ENCODE results near the gene TAX1BP1. TPM values are rescaled to one million over a fixed set of nuclear protein-coding genes. Genes with fewer than 3 reads are reported as not detected.
A peak's percentile ranks its signal among the peaks of the same experiment; 100 is the strongest.

The TAX1BP1 gene
- total RNA-seq, 2 experiments from 2014 or later = 101 to 109 TPM

DNA sequence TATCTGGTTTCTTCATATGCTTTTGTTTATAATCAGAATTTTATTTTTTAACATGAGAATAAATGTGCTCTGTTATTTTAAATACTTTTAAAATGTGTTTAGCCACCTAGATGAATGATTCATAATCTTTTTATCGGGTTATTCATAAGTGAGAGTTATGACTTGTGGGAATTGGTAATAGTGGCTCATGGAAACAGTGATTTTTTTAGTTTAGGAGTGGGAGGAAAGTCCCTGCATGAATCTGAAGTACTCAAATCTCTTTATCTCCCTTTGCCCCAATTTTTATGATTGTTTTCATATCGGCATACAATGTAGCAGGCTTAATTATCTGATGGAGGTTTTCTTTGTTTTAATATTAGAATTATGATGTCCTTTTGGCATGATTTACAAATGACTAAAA is 42.9 kb downstream of the TAX1BP1 start:
- no peak for DNase-seq
- intact Hi-C loops (cut with DNase I, micrococcal nuclease) = loop anchor here (1.0 to 10.0 kb wide), 9 partner anchors 42 to 586 kb away; partner anchors contain the start of gene TAX1BP1 (in 2 of the 2)
- ChIA-PET POLR2A (no interaction called here), CTCF (interaction anchor here (0.8 to 1.7 kb wide), 2 partner anchors 9 to 1052 kb away, joined by 3 to 5 read pairs; no protein-coding TSS in a partner anchor)
- H3K27ac Mint-ChIP-seq = no peak overlapping the region
- peak; percentile 63 for ATAC-seq
- no peak overlapping the region for H3K4me3 Mint-ChIP-seq
- H3K27me3 Mint-ChIP-seq = no peaks in the 10 kb centered on the region
- no peaks in the 10 kb centered on the region for H3K9me3 Mint-ChIP-seq (ENCODE audit: low read depth)
- peaks cover 18% of the 10 kb centered on the region for H3K36me3 Mint-ChIP-seq (ENCODE audit: low read depth)
- peaks cover 29% of the 10 kb centered on the region for H3K4me1 Mint-ChIP-seq

DNA sequence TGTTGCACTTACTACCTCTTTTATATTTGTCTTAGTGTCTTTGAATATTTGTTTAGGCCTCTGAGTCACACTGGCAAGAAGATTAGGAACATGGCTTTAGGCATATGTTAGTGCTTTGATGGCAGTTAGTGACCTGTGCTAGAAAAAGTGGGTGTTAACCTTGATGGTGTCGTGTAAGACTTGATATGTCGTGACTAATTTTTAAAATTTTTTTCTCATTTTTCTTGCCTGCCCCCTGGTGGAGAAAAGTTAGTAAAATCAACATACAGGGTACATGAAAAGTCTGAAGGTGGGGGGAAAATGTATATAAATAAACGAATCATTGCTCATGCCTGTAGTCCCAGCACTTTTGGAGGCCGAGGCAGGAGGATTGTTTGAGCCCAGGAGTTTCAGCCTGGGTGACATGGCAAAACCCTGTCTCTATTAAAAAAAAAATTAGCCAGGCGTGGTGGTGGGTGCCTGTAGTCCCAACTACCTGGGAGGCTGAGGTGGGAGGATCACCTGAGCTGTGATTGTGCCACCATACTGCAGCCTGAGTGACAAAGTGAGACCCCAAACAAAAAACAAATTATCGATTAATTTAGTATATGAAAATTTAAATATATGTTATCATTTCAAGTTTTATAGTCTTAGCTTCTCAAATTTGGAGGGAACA is 44.6 kb downstream of the TAX1BP1 start:
- POLR2A ChIA-PET = no interaction called here
- no peak overlapping the region for H3K27ac Mint-ChIP-seq
- no peaks in the 10 kb centered on the region for H3K27me3 Mint-ChIP-seq
- DNase-seq = peak; percentile 18
- no peaks in the 10 kb centered on the region for H3K9me3 Mint-ChIP-seq (ENCODE audit: low read depth)
- peak; percentile 77 for ATAC-seq
- H3K4me3 Mint-ChIP-seq = no peak overlapping the region
- peaks cover 29% of the 10 kb centered on the region for H3K36me3 Mint-ChIP-seq (ENCODE audit: low read depth)
- intact Hi-C loops (cut with DNase I, micrococcal nuclease) = loop anchor here (1.0 to 10.0 kb wide), 6 partner anchors 116 to 587 kb away; no protein-coding TSS in a partner anchor
- H3K4me1 Mint-ChIP-seq = peaks cover 31% of the 10 kb centered on the region
- CTCF ChIA-PET = interaction anchor here (0.6 to 2.1 kb wide), 13 partner anchors 10 to 588 kb away, joined by 3 to 9 read pairs (median 3); no protein-coding TSS in a partner anchor

DNA sequence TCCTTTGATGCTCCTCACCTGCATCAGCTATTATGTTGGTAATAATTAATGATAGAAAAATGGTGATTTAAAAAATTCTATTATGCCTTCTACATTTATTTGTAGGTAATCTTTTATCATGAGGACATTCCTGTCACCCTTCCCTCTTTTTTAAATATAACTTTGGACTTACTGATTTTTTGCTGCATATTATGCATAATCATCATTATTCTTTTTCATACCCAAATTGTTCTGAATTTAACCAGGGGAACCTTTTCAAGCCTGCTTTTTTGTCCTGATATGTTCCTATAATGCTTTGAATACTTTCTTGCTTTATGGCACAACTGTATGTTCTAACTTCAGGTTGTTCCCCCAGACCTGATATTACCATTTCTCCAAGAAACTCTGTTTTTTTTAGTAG is 48.5 kb downstream of the TAX1BP1 start:
- peaks cover 48% of the 10 kb centered on the region for H3K36me3 Mint-ChIP-seq (ENCODE audit: low read depth)
- no peak overlapping the region for H3K27ac Mint-ChIP-seq
- POLR2A ChIA-PET = no interaction called here

DNA sequence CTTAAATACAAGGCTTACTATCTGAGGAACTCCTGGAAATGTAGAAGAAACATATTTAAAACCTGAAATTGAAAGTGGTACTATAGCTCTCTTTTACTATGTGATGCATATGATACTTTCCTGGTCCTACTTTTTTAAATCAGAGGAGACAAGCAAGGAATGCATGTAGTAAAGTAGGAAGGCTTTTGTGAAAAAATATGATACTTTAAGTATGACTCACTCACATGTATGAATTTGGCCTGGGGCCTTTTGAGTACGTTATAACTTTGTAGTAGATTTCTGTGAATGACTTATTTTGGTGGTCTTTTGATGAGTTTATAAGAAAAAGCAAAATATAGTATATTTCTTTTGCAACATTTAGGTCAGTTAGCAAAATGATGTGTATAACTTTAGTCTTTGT is 53.8 kb downstream of the TAX1BP1 start:
- Mint-ChIP-seq H3K9me3 (ENCODE audit: low read depth) (no peaks in the 10 kb centered on the region), H3K36me3 (ENCODE audit: low read depth) (peaks cover 44% of the 10 kb centered on the region), H3K4me1 (no peaks in the 10 kb centered on the region), H3K27me3 (no peaks in the 10 kb centered on the region), H3K4me3 (no peak overlapping the region), H3K27ac (no peak overlapping the region)
- intact Hi-C loops (cut with DNase I, micrococcal nuclease) = no loop called here
- DNase-seq (no peak), ATAC-seq (no peak)
- POLR2A ChIA-PET = no interaction called here
- CTCF ChIA-PET = no interaction called here

More for the DNA sequence above, 48.5 kb downstream of the TAX1BP1 start:
- CTCF ChIA-PET = interaction anchor here (1.0 kb wide), 1 partner anchor 592 kb away, joined by 3 read pairs; no protein-coding TSS in a partner anchor
- intact Hi-C loops (cut with DNase I, micrococcal nuclease) = loop anchor here in 1 of 2 experiments (10.0 kb wide), 1 partner anchor 236 kb away; no protein-coding TSS in a partner anchor
- Mint-ChIP-seq H3K27me3 (no peaks in the 10 kb centered on the region), H3K4me3 (no peak overlapping the region), H3K4me1 (peaks cover 14% of the 10 kb centered on the region), H3K9me3 (ENCODE audit: low read depth) (no peaks in the 10 kb centered on the region)
- DNase-seq = no peak
- ATAC-seq = no peak

DNA sequence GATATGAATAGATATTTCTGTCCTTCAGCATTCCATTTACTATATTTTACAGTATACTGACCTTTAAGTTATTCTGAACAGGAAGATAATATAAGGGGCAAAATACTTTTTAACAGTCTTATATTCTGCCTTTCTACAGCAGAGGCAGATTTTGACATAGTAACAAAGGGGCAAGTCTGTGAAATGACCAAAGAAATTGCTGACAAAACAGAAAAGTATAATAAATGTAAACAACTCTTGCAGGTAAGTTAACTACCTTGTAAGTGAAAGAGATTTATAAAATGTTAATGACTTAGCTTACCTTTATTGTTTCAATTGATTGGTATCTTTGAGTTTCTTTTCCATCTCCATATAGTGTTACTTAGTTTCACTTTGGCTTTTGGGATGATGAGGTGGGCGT is 56.0 kb downstream of the TAX1BP1 start:
- H3K36me3 Mint-ChIP-seq (ENCODE audit: low read depth) = peaks cover 46% of the 10 kb centered on the region
- CTCF ChIA-PET = no interaction called here

DNA sequence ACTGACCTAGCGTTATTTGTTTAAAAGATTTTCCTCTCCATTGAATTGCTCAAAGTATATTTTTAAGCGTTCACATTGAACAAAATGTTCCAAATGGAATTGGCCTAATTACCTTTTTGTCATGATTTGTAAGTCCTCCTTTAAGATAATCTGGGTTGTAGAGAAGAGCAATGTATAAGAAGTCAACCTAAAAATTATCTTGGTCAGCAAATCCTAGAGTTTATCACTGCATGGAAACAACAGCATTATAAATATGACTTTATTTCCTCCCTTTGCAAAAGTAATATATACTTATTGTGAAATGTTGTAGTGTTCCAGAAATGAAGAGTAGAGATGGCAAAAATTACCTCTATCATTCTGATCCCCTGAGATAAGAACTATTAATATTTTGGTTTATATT is 59.2 kb downstream of the TAX1BP1 start:
- ChIA-PET POLR2A (no interaction called here), CTCF (no interaction called here)
- Mint-ChIP-seq H3K27me3 (no peaks in the 10 kb centered on the region), H3K4me3 (no peak overlapping the region), H3K27ac (no peak overlapping the region), H3K36me3 (ENCODE audit: low read depth) (peaks cover 38% of the 10 kb centered on the region), H3K4me1 (peaks cover 3% of the 10 kb centered on the region), H3K9me3 (ENCODE audit: low read depth) (no peaks in the 10 kb centered on the region)
- intact Hi-C loops (cut with DNase I, micrococcal nuclease) = no loop called here
- no peak for ATAC-seq
- no peak for DNase-seq

More for the DNA sequence above, 56.0 kb downstream of the TAX1BP1 start:
- ATAC-seq (no peak), DNase-seq (no peak)
- H3K4me1 Mint-ChIP-seq = no peaks in the 10 kb centered on the region
- no peak overlapping the region for H3K27ac Mint-ChIP-seq
- POLR2A ChIA-PET = no interaction called here
- intact Hi-C loops (cut with DNase I, micrococcal nuclease) = no loop called here
- no peaks in the 10 kb centered on the region for H3K27me3 Mint-ChIP-seq
- no peak overlapping the region for H3K4me3 Mint-ChIP-seq
- H3K9me3 Mint-ChIP-seq (ENCODE audit: low read depth) = no peaks in the 10 kb centered on the region

DNA sequence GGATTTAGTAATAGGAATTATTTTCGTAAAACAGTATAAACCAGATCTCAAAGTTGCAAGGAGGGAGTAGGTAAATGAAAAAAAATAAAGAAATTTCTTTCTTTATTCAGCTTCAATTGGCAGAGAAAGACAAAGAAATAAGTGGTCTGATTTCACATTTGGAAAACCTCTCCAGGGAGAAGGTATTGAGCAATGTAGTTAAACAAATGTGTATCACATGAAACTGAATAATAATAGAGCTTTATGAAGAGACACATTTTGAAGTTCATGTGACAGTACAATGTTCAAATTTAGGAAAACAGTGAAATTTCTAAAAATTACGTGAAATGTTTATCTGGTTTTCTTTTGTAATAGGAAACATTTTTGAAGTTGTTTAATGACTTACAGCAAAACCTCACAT is 63.0 kb downstream of the TAX1BP1 start:
- Mint-ChIP-seq H3K4me1 (peaks cover 3% of the 10 kb centered on the region), H3K9me3 (ENCODE audit: low read depth) (no peaks in the 10 kb centered on the region), H3K4me3 (no peak overlapping the region), H3K27ac (no peak overlapping the region), H3K27me3 (no peaks in the 10 kb centered on the region), H3K36me3 (ENCODE audit: low read depth) (peaks cover 30% of the 10 kb centered on the region)
- ChIA-PET CTCF (interaction anchor here (1.2 to 1.6 kb wide), 2 partner anchors 11 to 58 kb away, joined by 3 read pairs; no protein-coding TSS in a partner anchor), POLR2A (no interaction called here)
- intact Hi-C loops (cut with DNase I, micrococcal nuclease) = no loop called here
- ATAC-seq (no peak), DNase-seq (no peak)

DNA sequence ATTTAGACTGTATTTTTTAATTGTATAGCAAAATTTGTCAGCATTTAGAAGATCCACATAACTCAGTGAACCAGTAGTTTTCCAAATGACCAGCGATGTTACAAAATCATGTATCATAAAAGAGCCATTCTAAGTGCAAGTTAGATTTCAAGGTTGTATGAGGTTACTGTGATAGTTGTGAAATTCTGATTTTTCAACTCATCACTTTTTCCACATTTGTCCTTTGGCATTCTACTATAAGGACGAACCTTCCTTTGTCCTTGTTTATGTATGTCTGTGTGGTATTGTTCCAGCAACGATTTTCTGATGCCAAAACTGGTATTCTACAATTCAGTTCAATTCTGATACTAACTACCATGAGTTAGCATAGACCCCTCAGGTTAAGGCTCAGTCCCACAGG is 64.2 kb downstream of the TAX1BP1 start:
- ATAC-seq = no peak
- DNase-seq = no peak
- Mint-ChIP-seq H3K36me3 (ENCODE audit: low read depth) (peaks cover 28% of the 10 kb centered on the region), H3K27me3 (no peaks in the 10 kb centered on the region), H3K4me3 (no peak overlapping the region), H3K27ac (no peak overlapping the region), H3K4me1 (peaks cover 5% of the 10 kb centered on the region), H3K9me3 (ENCODE audit: low read depth) (no peaks in the 10 kb centered on the region)
- ChIA-PET POLR2A (no interaction called here), CTCF (no interaction called here)
- intact Hi-C loops (cut with DNase I, micrococcal nuclease) = no loop called here

DNA sequence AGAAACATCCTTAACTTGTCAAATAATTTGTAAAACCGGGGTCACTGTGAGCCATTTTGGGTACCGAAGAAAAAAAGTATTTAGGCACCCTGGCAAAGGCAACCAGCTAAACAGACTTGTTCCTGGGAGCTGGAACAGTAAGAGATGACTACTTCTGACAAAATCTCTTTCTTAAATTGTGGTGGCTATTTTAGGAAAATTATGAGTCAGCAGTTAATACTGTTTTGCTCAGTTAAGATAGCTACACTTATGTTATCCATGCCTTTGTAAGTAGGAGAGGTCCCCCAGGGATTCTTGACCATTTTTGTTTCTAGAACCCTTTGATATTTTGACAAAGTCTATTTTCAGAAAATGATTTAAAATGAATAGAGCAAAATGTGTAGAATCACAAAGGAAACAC is 68.7 kb downstream of the TAX1BP1 start:
- no peaks in the 10 kb centered on the region for H3K27me3 Mint-ChIP-seq
- no peak overlapping the region for H3K27ac Mint-ChIP-seq
- H3K4me1 Mint-ChIP-seq = peaks cover 1% of the 10 kb centered on the region
- H3K9me3 Mint-ChIP-seq (ENCODE audit: low read depth) = no peaks in the 10 kb centered on the region
- ChIA-PET CTCF (no interaction called here), POLR2A (no interaction called here)
- DNase-seq (no peak), ATAC-seq (no peak)
- intact Hi-C loops (cut with DNase I, micrococcal nuclease) = no loop called here
- H3K4me3 Mint-ChIP-seq = no peak overlapping the region
- H3K36me3 Mint-ChIP-seq (ENCODE audit: low read depth) = peaks cover 19% of the 10 kb centered on the region

DNA sequence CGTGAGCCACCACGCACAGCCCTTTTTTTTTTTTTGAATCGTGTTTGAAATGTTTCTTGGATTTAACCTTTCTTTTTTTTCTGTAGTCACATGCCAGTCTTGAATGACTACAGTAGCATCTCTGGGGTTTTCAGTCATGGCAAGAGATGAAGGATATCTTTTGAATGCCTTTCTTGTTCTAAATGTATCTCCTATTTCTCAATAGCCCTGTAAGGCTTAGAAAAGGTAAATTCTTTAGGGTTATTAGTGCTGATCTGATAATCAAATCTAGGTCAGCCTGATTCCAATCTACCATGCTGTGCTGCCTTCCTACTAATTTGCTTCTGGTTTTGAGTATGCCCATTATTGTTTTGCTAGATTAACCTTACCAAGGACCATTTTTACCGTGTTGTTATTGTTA is 70.2 kb downstream of the TAX1BP1 start:
- DNase-seq = no peak
- peaks cover 1% of the 10 kb centered on the region for H3K4me1 Mint-ChIP-seq
- H3K36me3 Mint-ChIP-seq (ENCODE audit: low read depth) = peaks cover 18% of the 10 kb centered on the region
- no peaks in the 10 kb centered on the region for H3K9me3 Mint-ChIP-seq (ENCODE audit: low read depth)
- H3K27me3 Mint-ChIP-seq = no peaks in the 10 kb centered on the region
- POLR2A ChIA-PET = no interaction called here
- H3K4me3 Mint-ChIP-seq = no peak overlapping the region
- intact Hi-C loops (cut with DNase I, micrococcal nuclease) = no loop called here
- CTCF ChIA-PET = no interaction called here
- H3K27ac Mint-ChIP-seq = no peak overlapping the region
- no peak for ATAC-seq

DNA sequence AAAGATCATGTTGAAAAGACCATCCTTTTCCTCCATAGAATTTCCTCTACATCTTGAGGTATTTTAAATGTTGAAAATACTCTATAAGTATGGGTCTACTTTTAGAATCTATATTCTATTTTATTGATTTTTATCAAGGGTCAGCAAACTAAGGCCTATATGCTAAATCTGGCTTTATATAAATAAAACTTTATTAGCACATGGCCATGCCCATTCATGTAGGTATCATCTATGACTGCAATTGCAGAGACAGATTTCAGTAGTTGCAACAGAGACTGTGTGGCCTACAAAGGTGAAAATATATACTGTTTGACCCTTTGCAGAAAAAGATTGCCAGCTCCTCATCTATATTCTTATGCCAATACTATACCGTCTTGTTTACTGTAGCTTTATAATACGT is 72.7 kb downstream of the TAX1BP1 start:
- peaks cover 21% of the 10 kb centered on the region for H3K36me3 Mint-ChIP-seq (ENCODE audit: low read depth)
- peaks cover 1% of the 10 kb centered on the region for H3K4me1 Mint-ChIP-seq
- H3K27me3 Mint-ChIP-seq = no peaks in the 10 kb centered on the region
- ATAC-seq (no peak), DNase-seq (no peak)
- CTCF ChIA-PET = no interaction called here
- intact Hi-C loops (cut with DNase I, micrococcal nuclease) = no loop called here
- POLR2A ChIA-PET = interaction anchor here (0.6 kb wide), 1 partner anchor 180 kb away, joined by 3 read pairs; no protein-coding TSS in a partner anchor
- no peak overlapping the region for H3K4me3 Mint-ChIP-seq
- H3K27ac Mint-ChIP-seq = no peak overlapping the region
- no peaks in the 10 kb centered on the region for H3K9me3 Mint-ChIP-seq (ENCODE audit: low read depth)

DNA sequence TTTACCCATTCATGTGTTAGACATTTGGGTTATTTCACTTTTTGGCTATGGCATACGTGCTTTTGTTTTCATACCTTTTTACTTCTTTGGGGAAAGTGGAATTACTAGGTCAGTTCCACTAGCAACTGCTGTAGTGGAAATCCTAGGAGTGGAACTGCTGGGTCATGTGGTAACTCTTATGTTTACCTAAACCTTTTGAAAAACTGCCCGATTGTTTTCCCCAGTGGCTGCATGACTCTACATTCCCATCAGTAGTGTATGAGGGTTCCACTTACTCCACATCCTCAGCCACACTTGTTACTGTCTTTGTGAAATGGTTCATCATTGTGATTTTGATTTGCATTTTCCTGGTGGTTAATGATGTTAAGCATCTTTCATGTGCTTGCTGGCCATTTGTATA is 82.3 kb downstream of the TAX1BP1 start:
- DNase-seq = no peak
- Mint-ChIP-seq H3K27ac (no peak overlapping the region), H3K27me3 (no peaks in the 10 kb centered on the region), H3K4me1 (no peaks in the 10 kb centered on the region), H3K36me3 (ENCODE audit: low read depth) (peaks cover 15% of the 10 kb centered on the region), H3K9me3 (ENCODE audit: low read depth) (no peaks in the 10 kb centered on the region), H3K4me3 (no peak overlapping the region)
- no peak for ATAC-seq
- intact Hi-C loops (cut with DNase I, micrococcal nuclease) = no loop called here
- POLR2A ChIA-PET = no interaction called here
- CTCF ChIA-PET = interaction anchor here (0.6 kb wide), 1 partner anchor 261 kb away, joined by 3 read pairs; no protein-coding TSS in a partner anchor

Data from activated CD4-positive, alpha-beta T cell treated with anti-CD3 and anti-CD28 coated beads for 36 hours (primary cell).